Spinal cord (tissue), 10 donors: ENCODE data around the gene FFAR2. TPM values are rescaled to one million over a fixed set of nuclear protein-coding genes. Genes with fewer than 3 reads are reported as not detected.

Experiments used
- DNase-seq, 6 donors: peaks; one replicate each; pipeline versions ENCODE4 v3.0.0 to v3.0.0-alpha.2; 2013 to 2015; ENCODE audit warnings: low spot score in 6 of 6, low read depth in 4 of 6
- H3K27ac ChIP-seq: one replicate; pipeline ENCODE4 v1.5.1; 2013; ENCODE audit warnings: low read depth, low read length, control low read depth
- H3K27me3 ChIP-seq: one replicate; pipeline ENCODE4 v1.6.1; 2013; ENCODE audit warnings: low read length; ENCODE audit not compliant: control insufficient read depth, insufficient read depth
- H3K36me3 ChIP-seq: one replicate; pipeline ENCODE4 v1.6.1; 2013; ENCODE audit warnings: low read length; ENCODE audit not compliant: control insufficient read depth, insufficient read depth
- H3K4me1 ChIP-seq: one replicate; pipeline ENCODE4 v1.6.1; 2013; ENCODE audit warnings: low read length; ENCODE audit not compliant: control insufficient read depth, insufficient read depth
- H3K4me3 ChIP-seq: one replicate; pipeline ENCODE4 v1.5.1; 2013; ENCODE audit warnings: low read depth, low read length, control low read depth
- H3K9me3 ChIP-seq: one replicate; pipeline ENCODE4 v1.6.1; 2013; ENCODE audit warnings: low read length; ENCODE audit not compliant: control insufficient read depth, insufficient read depth
- WGBS: methylation state at CpG from one replicate; pipeline ENCODE4 v1.1.5; 2013; ENCODE audit warnings: missing lambda C conversion rate; ENCODE audit not compliant: insufficient coverage; 5-methylcytosine and 5-hydroxymethylcytosine counted together
- polyA plus RNA-seq, 2 donors: library from polyadenylated mRNA; unstranded; fragments of 120-200 nt; gene quantifications; one replicate each; pipeline ENCODE4 v1.2.1, GENCODE V29; 2013; ENCODE audit not compliant: insufficient read length in 2 of 2
- total RNA-seq, 2 donors: library from RNA; depleted of rRNA in 1 of 2; stranded (reverse); fragments of 120-200 nt in 1 of 2; fragments of >200 nt in 1 of 2; gene quantifications; one replicate each; pipeline versions ENCODE4 v1.2.3 to v1.2.4, GENCODE V29; 2013 to 2014
- donor health status: healthy.

The FFAR2 gene
- total and polyA plus RNA-seq, 4 donors: 0.11 to 0.69 (median 0.39) TPM

DNA sequence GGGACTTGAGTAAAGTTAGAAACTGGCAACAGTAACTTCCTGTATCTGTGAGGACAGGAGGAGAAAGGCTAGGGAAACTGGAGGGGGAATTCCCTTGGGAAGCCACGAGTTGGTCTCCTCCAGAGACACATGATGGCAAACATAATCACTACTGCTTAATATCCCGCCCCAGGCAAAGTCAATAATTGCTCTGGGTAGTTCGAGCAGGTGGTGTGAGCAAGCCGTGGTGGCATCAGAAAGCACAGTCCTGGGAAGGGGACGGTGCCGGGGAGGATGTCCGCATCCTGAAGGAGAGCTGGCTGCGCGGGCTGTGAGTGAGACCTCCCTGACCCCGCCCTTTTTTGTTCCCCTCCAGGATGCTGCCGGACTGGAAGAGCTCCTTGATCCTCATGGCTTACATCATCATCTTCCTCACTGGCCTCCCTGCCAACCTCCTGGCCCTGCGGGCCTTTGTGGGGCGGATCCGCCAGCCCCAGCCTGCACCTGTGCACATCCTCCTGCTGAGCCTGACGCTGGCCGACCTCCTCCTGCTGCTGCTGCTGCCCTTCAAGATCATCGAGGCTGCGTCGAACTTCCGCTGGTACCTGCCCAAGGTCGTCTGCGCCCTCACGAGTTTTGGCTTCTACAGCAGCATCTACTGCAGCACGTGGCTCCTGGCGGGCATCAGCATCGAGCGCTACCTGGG lies 1.4 kb downstream of the FFAR2 start:
- no peak overlapping the region for H3K27ac ChIP-seq
- no peaks in the 10 kb centered on the region for H3K36me3 ChIP-seq
- no peaks in the 10 kb centered on the region for H3K4me1 ChIP-seq
- H3K27me3 ChIP-seq: peaks cover 4% of the 10 kb centered on the region
- H3K9me3 ChIP-seq: no peaks in the 10 kb centered on the region
- DNase-seq: no peak
- 82% methylated on average over 26 of the region's 27 CpGs for WGBS
- H3K4me3 ChIP-seq: no peak overlapping the region

GRCh38 chr19:35451338-35452096 lies 3.5 kb downstream of the FFAR2 start:
- Histone ChIP-seq H3K27ac (no peak overlapping the region), H3K4me1 (no peaks in the 10 kb centered on the region)

GRCh38 chr19:35454663-35455062 lies 6.6 kb downstream of the FFAR2 start:
- Histone ChIP-seq H3K36me3 (no peaks in the 10 kb centered on the region), H3K27ac (no peak overlapping the region), H3K9me3 (no peaks in the 10 kb centered on the region), H3K4me1 (peaks cover 9% of the 10 kb centered on the region), H3K4me3 (no peak overlapping the region), H3K27me3 (peaks cover 4% of the 10 kb centered on the region)
- WGBS: 86% methylated on average over 1 of the region's 2 CpGs
- DNase-seq: no peak

More at GRCh38 chr19:35451338-35452096, 3.5 kb downstream of the FFAR2 start:
- 90% methylated on average over 6 of the region's 7 CpGs for WGBS
- Histone ChIP-seq H3K27me3 (peaks cover 4% of the 10 kb centered on the region), H3K9me3 (no peaks in the 10 kb centered on the region), H3K4me3 (no peak overlapping the region), H3K36me3 (no peaks in the 10 kb centered on the region)
- DNase-seq: no peak

DNA sequence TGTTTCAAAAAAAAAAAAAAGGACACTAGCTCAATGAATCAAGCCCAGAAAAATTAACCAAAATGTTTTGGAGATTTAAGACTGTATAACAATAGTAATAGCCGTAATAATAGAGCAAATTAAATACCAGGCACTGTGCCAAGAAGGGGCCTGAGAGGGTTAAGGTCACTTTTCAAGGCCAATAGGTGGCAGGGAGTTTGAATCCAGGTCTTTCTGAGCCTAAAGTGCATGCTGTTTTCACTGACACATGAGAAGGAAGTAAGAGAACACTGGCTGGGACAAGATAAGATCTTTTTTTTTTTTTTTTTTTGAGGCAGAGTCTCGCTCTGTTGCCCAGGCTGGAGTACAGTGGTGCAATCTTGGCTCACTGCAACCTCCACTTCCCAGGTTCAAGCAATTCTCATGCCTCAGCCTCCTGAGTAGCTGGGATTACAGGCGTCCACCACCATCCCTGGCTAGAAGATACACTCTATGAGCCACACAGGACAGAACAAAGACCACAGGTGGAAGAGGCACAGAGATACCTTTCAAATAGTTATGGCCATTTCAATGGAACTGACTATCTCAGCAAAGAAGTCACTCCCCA lies 7.7 kb downstream of the FFAR2 start:
- 100% methylated on average over 2 of the region's 3 CpGs for WGBS
- H3K27me3 ChIP-seq: no peaks in the 10 kb centered on the region
- DNase-seq: no peak

GRCh38 chr19:35457173-35457572 lies 9.1 kb downstream of the FFAR2 start:
- H3K27ac ChIP-seq: no peak overlapping the region
- H3K36me3 ChIP-seq: no peaks in the 10 kb centered on the region
- H3K4me1 ChIP-seq: peaks cover 9% of the 10 kb centered on the region
- no peak for DNase-seq
- no peak overlapping the region for H3K4me3 ChIP-seq
- H3K27me3 ChIP-seq: no peaks in the 10 kb centered on the region
- H3K9me3 ChIP-seq: no peaks in the 10 kb centered on the region
- 90% methylated on average over 5 of the region's 5 CpGs for WGBS

More for the DNA sequence above, 7.7 kb downstream of the FFAR2 start:
- no peaks in the 10 kb centered on the region for H3K9me3 ChIP-seq
- no peaks in the 10 kb centered on the region for H3K36me3 ChIP-seq
- no peak overlapping the region for H3K4me3 ChIP-seq
- H3K27ac ChIP-seq: no peak overlapping the region
- H3K4me1 ChIP-seq: peaks cover 9% of the 10 kb centered on the region

DNA sequence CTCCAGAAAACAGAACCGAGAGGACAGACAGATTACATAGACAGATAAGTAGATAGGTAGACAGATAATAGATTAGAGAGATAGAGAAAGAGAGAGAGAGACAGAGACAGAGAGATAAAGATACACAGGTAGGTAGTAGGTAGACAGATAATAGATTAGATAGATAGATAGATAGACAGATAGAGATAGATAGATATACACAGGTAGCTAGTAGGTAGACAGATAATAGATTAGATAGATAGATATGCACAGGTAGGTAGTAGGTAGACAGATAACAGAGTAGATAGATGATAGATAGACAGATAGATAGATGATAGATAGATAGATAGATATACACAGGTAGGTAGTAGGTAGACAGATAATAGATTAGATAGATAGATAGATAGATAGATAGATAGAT lies 10.1 kb downstream of the FFAR2 start:
- DNase-seq: no peak
- 88% methylated on average over 1 of the region's 1 CpG for WGBS
- H3K4me1 ChIP-seq: peaks cover 9% of the 10 kb centered on the region
- no peaks in the 10 kb centered on the region for H3K36me3 ChIP-seq
- H3K4me3 ChIP-seq: no peak overlapping the region
- H3K27ac ChIP-seq: no peak overlapping the region
- H3K27me3 ChIP-seq: no peaks in the 10 kb centered on the region
- H3K9me3 ChIP-seq: no peaks in the 10 kb centered on the region

DNA sequence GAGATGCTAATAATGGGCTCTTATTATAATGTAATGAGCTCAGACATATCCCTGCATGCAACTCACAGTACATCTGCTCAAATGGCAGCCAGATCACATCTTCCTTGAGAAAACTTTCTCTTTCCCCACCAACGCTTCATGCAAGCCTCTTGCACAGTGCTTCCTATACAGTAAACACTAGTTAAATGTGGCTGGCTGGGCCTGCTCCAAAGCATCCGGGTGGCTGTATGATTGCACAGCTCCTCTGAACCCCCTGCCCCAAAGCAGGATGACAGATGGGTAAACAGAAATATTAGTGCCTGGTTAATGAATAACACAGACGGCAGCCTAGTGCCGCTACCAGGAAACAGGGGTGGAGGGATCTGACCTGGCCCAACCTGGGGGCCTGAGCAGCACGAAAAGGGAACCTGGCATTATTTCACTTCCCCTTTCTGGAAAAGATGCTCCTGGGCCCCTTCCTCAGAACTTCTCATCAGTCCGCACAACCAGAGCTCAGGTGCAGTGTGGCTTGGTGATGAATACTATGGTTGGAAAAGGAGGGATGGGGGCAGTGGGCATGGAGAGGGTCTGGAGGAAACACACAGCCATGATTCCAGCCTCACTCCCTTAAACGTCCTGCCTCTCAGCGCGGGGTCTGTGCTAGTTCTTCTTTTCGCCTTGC lies 10.8 kb downstream of the FFAR2 start:
- no peaks in the 10 kb centered on the region for H3K27me3 ChIP-seq
- peak in 1 of 6 donors; percentile 23 for DNase-seq
- no peak overlapping the region for H3K27ac ChIP-seq
- 68% methylated on average over 7 of the region's 10 CpGs for WGBS
- H3K4me3 ChIP-seq: no peak overlapping the region
- H3K4me1 ChIP-seq: peaks cover 9% of the 10 kb centered on the region
- no peaks in the 10 kb centered on the region for H3K36me3 ChIP-seq
- no peaks in the 10 kb centered on the region for H3K9me3 ChIP-seq

- Histone ChIP-seq H3K9me3 (no peaks in the 10 kb centered on the region), H3K4me1 (peaks cover 9% of the 10 kb centered on the region), H3K4me3 (no peak overlapping the region), H3K36me3 (no peaks in the 10 kb centered on the region), H3K27me3 (no peaks in the 10 kb centered on the region), H3K27ac (no peak overlapping the region)
- DNase-seq: peak in 2 of 6 donors; percentile 27 to 58
- WGBS: 45% methylated on average over 11 of the region's 14 CpGs
Measured at GRCh38 chr19:35459414-35460082, 11.5 kb downstream of the FFAR2 start.

DNA sequence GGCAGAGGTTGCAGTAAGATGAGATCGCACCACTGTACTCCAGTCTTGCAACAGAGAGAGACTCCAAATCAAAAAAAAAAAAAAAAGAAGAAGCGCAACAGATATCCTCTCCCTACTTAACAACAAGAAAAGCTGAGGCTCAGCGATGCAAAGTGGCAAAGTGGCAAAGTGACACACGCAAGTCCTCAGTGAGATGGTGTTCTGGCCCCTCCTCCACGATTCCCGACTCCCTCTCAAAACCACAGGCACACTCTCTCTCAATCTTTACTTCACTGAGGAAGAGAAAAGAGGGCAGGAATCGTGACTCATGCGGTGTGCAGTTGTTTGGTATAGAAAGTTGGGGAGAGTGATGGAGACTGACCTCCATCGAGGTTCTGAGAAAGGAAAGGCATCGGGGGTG lies 12.6 kb downstream of the FFAR2 start:
- WGBS: 91% methylated on average over 4 of the region's 10 CpGs
- Histone ChIP-seq H3K36me3 (no peaks in the 10 kb centered on the region), H3K4me3 (no peak overlapping the region), H3K9me3 (no peaks in the 10 kb centered on the region), H3K27ac (no peak overlapping the region), H3K4me1 (peaks cover 9% of the 10 kb centered on the region), H3K27me3 (no peaks in the 10 kb centered on the region)
- DNase-seq: no peak
